GM18511 (cell line): ENCODE results near the gene FUCA2.
"Not testable (repeated sequence)": the region's sequence is repeated elsewhere in the genome, so short reads cannot be mapped to it uniquely, and the experiment has no call there.

ENCODE experiments used
- ATAC-seq: cut with Tn5 transposase; IDR thresholded peaks from one replicate; pipeline ENCODE4 v1.9.1; 2021; ENCODE audit warnings: mild to moderate bottlenecking, moderate library complexity; ENCODE audit not compliant: unreplicated experiment

Gene FUCA2

GRCh38 chr6:143449082-143449713 is 62.3 kb downstream of the FUCA2 start:
- ATAC-seq: no peak

GRCh38 chr6:143447865-143448264 is 63.7 kb downstream of the FUCA2 start:
- not testable (repeated sequence) for ATAC-seq
